Gastroesophageal sphincter (tissue), 4 donors: Measurements from ENCODE around the gene C1R. TPM values are rescaled to one million over a fixed set of nuclear protein-coding genes. Genes with fewer than 3 reads are reported as not detected.

Experiments used
- ATAC-seq: fragments of 150-250 bp; one replicate; pipeline ENCODE4 v1.9.1; 2016; ENCODE audit warnings: mild to moderate bottlenecking, moderate library complexity
- H3K27ac ChIP-seq, 4 donors: fragments of 200-600 bp; sonication (generic) in 3 of 4; 1 replicate in 3 of 4; 2 replicates in 1 of 4; pipeline ENCODE4 v1.5.1; 2016 to 2019
- H3K27me3 ChIP-seq: fragments of 200-600 bp; sonication (generic); one replicate; pipeline ENCODE4 v1.5.1; 2019
- H3K36me3 ChIP-seq, 2 donors: fragments of 200-600 bp; sonication (generic); one replicate each; pipeline ENCODE4 v1.5.1; 2019; ENCODE audit warnings: control low read depth in 1 of 2
- H3K4me1 ChIP-seq, 3 donors: fragments of 200-600 bp; sonication (generic); 1 replicate in 2 of 3; 2 replicates in 1 of 3; pipeline ENCODE4 v1.5.1; 2016 to 2019; ENCODE audit warnings: control low read depth in 2 of 3
- H3K4me3 ChIP-seq, 2 donors: fragments of 200-600 bp; sonication (generic); one replicate each; pipeline ENCODE4 v1.5.1; 2019; ENCODE audit warnings: mild to moderate bottlenecking in 1 of 2, moderate library complexity in 1 of 2
- H3K9me3 ChIP-seq, 3 donors: fragments of 200-600 bp; sonication (generic); one replicate each; pipeline ENCODE4 v1.5.1; 2017 to 2019; ENCODE audit warnings: control low read depth in 2 of 3
- EP300 ChIP-seq: sonication (generic); formaldehyde crosslinking; IDR thresholded peaks from one replicate; pipeline ENCODE4 v1.6.1; 2017; ENCODE audit warnings: antibody characterized with exemption, mild to moderate bottlenecking
- POLR2A ChIP-seq, 2 donors: fragments of 450-650 bp; IDR thresholded peaks; one replicate each; pipeline ENCODE4 v1.6.1; 2017; ENCODE audit warnings: antibody characterized with exemption in 2 of 2, mild to moderate bottlenecking in 2 of 2, moderate library complexity in 1 of 2
- POLR2AphosphoS5 ChIP-seq: sonication (generic); formaldehyde crosslinking; IDR thresholded peaks from one replicate; pipeline ENCODE4 v1.6.1; 2017; ENCODE audit warnings: antibody characterized with exemption
- WGBS, 2 donors: methylation state at CpG; one replicate each; pipeline ENCODE4 v1.1.5; 2018; ENCODE audit warnings: low coverage in 1 of 2; 5-methylcytosine and 5-hydroxymethylcytosine counted together
- total RNA-seq, 4 donors: library from RNA; depleted of rRNA; stranded (reverse); fragments of >200 nt; gene quantifications; one replicate each; pipeline ENCODE4 v1.1.0, GENCODE V29; 2016
- TF ChIP-seq, protein P1 (sequence below), 4 experiments: fragments of 200-600 bp in 2 of 4; fragments of 450-650 bp in 2 of 4; sonication (generic) in 1 of 4; IDR thresholded peaks; one replicate each; pipeline ENCODE4 v1.5.1; 2017 to 2019; ENCODE audit warnings: antibody characterized with exemption in 4 of 4, mild to moderate bottlenecking in 2 of 4, moderate library complexity in 2 of 4

C1R gene
- total RNA-seq, 4 donors from 2014 or later, result 330 to 846 (median 620) TPM

DNA sequence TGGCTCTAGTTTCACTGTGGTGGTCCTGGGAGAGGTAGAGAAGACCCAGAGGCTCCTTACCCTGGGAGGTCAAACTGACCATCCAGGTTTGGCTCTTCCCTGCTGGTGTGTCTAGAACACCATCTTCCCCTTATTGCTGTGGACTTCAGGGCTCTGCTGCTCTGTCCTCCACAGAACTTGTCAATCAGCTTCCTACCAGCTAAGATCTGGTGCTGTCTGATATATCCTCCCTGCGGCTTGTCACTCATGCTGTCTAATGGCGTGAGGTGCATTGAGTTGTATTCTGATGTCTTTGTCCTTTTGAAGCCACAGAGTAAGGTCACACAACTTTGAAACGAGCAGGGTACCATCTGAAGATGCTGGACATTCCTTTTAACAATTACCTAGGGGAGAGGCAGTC lies 24.0 kb upstream of the C1R start:
- no peak overlapping the region for H3K4me3 ChIP-seq
- ATAC-seq, result no peak
- no peaks in the 10 kb centered on the region for H3K27me3 ChIP-seq
- peaks cover 0 to 39% of the 10 kb centered on the region in 2 donors for H3K36me3 ChIP-seq
- peaks cover 0 to 24% (median 7%) of the 10 kb centered on the region in 3 donors for H3K4me1 ChIP-seq
- no peak overlapping the region for H3K27ac ChIP-seq
- TF ChIP-seq, protein P1, sequence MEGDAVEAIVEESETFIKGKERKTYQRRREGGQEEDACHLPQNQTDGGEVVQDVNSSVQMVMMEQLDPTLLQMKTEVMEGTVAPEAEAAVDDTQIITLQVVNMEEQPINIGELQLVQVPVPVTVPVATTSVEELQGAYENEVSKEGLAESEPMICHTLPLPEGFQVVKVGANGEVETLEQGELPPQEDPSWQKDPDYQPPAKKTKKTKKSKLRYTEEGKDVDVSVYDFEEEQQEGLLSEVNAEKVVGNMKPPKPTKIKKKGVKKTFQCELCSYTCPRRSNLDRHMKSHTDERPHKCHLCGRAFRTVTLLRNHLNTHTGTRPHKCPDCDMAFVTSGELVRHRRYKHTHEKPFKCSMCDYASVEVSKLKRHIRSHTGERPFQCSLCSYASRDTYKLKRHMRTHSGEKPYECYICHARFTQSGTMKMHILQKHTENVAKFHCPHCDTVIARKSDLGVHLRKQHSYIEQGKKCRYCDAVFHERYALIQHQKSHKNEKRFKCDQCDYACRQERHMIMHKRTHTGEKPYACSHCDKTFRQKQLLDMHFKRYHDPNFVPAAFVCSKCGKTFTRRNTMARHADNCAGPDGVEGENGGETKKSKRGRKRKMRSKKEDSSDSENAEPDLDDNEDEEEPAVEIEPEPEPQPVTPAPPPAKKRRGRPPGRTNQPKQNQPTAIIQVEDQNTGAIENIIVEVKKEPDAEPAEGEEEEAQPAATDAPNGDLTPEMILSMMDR (IDR thresholded peaks at IDR 0.05), result no peak
- TF ChIP-seq POLR2A (IDR thresholded peaks at IDR 0.05), result no peak
- TF ChIP-seq EP300, result no peak
- no peak for TF ChIP-seq POLR2AphosphoS5
- no peaks in the 10 kb centered on the region for H3K9me3 ChIP-seq
- WGBS, 2 donors, result 76% methylated on average over 3 of the region's 3 CpGs; no CpG with 5 or more reads in 1 of the 2 donors

DNA sequence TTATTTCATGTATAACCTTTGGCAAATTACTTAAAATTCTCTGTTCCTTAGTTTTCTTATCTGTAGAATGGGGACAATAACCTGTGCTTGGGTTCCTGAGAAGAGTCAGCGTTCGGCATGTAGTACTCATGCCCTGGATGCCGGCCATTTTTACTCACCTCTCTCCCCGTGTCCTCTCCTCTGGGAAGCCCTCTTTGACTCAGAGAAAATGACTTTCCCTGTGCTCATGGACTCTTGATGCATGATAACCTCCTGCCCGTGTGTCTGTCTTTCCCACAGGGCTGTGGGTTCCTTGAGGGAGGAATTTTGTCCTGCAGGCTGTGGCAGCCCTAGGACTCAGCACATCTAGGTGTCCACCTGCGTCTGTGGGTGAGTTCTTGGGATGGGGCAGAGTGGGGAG lies 22.6 kb upstream of the C1R start:
- H3K4me3 ChIP-seq, result no peak overlapping the region
- 82 to 86% methylated on average over 5 of the region's 6 CpGs for WGBS, 2 donors
- no peak overlapping the region for H3K27ac ChIP-seq
- no peaks in the 10 kb centered on the region for H3K27me3 ChIP-seq
- H3K4me1 ChIP-seq, result peaks cover 0 to 28% (median 7%) of the 10 kb centered on the region in 3 donors
- peaks cover 0 to 39% of the 10 kb centered on the region in 2 donors for H3K36me3 ChIP-seq
- TF ChIP-seq, protein P1 (IDR thresholded peaks at IDR 0.05), result no peak
- no peak for TF ChIP-seq EP300
- no peak for TF ChIP-seq POLR2AphosphoS5
- TF ChIP-seq POLR2A (IDR thresholded peaks at IDR 0.05), result no peak
- no peak for ATAC-seq
- no peaks in the 10 kb centered on the region for H3K9me3 ChIP-seq

DNA sequence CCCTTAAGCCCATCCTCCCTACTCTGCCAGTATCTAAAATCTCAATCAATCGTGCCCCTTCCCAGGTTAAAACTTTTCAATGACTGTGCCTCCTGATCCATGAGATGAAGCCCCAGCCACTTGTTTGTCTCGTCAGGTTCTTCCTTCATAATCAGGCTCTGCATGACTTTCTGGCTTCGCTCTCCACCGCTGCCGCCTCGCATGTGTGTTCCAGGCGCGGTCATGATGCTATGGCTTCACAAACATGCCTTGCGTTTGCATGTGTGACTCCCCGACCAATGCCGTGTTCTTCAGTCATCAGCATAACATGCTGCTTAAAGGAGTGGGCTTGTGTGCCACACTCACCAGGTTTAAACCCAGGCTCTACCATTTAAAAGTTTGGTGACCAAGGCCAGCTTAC lies 21.8 kb upstream of the C1R start:
- H3K4me1 ChIP-seq, result peaks cover 0 to 36% (median 12%) of the 10 kb centered on the region in 3 donors
- WGBS, 2 donors, result 80 to 93% methylated on average over 5 to 6 of the region's 11 CpGs
- no peak overlapping the region for H3K4me3 ChIP-seq
- TF ChIP-seq POLR2A (IDR thresholded peaks at IDR 0.05) (no peak), POLR2AphosphoS5 (no peak), EP300 (no peak)
- TF ChIP-seq, protein P1 (IDR thresholded peaks at IDR 0.05), result no peak
- no peak overlapping the region for H3K27ac ChIP-seq
- no peaks in the 10 kb centered on the region for H3K27me3 ChIP-seq
- peaks cover 0 to 39% of the 10 kb centered on the region in 2 donors for H3K36me3 ChIP-seq
- no peaks in the 10 kb centered on the region for H3K9me3 ChIP-seq
- ATAC-seq, result no peak

DNA sequence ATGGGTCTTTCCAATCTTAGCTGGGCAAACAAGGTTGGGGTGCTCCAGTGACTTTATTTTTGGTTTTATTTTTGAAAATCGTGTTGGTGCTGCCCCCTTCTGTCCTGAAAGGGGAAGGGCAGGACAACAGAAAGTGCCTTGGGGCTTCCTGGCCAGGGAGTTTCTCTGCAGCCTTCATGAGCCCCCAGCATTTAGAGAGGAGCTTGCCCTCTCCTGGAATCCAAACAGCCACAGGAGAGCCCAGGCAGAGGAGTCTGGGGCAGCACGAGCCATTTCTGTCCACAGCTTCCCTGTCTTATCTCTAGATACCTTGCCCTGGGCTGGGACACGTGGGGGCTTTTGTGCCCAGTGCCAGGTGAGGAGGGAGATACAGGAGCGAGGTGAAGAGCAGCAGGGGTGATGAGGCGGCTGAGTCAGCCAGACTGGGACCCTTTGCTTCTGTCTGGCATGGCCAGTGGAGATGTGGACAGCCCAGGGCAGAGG lies 21.2 kb upstream of the C1R start:
- no peak for TF ChIP-seq POLR2A (IDR thresholded peaks at IDR 0.05)
- TF ChIP-seq, protein P1 (IDR thresholded peaks at IDR 0.05), result peak in 3 of 4 experiments; percentile 82 to 94 (median 83)
- Histone ChIP-seq H3K36me3 (peaks cover 0 to 39% of the 10 kb centered on the region in 2 donors), H3K27ac (peak overlapping the region in 1 of 4 donors; percentile 3), H3K4me3 (no peak overlapping the region), H3K9me3 (no peaks in the 10 kb centered on the region), H3K27me3 (no peaks in the 10 kb centered on the region), H3K4me1 (peaks cover 0 to 36% (median 12%) of the 10 kb centered on the region in 3 donors)
- whole genome bisulfite sequencing, 2 donors, result 0 to 22% methylated on average over 1 to 3 of the region's 5 CpGs
- ATAC-seq, result no peak

DNA sequence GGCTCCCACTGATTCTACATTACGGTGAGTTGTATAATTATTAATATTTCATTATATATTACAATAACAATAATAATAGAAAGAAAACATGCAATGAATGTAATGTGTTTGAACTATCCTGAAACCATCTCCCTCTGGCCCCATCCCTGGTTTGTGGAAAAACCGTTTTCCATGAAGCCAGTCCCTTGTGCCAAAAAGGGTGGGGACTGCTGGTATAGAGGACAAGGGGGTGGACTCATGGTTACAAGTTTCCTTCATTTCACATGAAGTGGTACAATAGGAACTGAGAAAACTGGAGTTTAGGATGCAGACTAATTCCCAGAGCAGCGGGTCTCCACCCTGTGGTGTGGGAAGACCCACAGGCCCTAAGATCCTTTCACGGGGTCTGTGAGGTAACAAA lies 19.8 kb upstream of the C1R start:
- Histone ChIP-seq H3K27me3 (no peaks in the 10 kb centered on the region), H3K4me1 (peaks cover 0 to 46% (median 12%) of the 10 kb centered on the region in 3 donors), H3K27ac (peak overlapping the region in 2 of 4 donors; percentile 3 to 28), H3K36me3 (peaks cover 0 to 25% of the 10 kb centered on the region in 2 donors), H3K4me3 (no peak overlapping the region), H3K9me3 (no peaks in the 10 kb centered on the region)
- 69 to 72% methylated on average over 4 of the region's 4 CpGs for WGBS, 2 donors
- ATAC-seq, result no peak
- TF ChIP-seq, protein P1 (IDR thresholded peaks at IDR 0.05), result no peak
- TF ChIP-seq POLR2A (IDR thresholded peaks at IDR 0.05), result no peak
- TF ChIP-seq EP300, result no peak
- TF ChIP-seq POLR2AphosphoS5, result no peak
